H7 (cell line): ENCODE measurements around the gene SIGLECL1. TPM values are rescaled to one million over a fixed set of nuclear protein-coding genes. Genes with fewer than 3 reads are reported as not detected.

Experiments
- DNase-seq: peaks from one replicate; pipeline ENCODE4 v3.0.0; 2012
- H3K27me3 ChIP-seq: 2 replicates; pipeline ENCODE4 v1.6.0; 2011; ENCODE audit warnings: mild to moderate bottlenecking, low read length; ENCODE audit not compliant: control insufficient read depth, insufficient read depth
- H3K36me3 ChIP-seq: replicated peaks from 2 replicates; pipeline ENCODE4 v1.5.1; 2011; ENCODE audit warnings: low read length; ENCODE audit not compliant: control insufficient read depth, insufficient read depth
- H3K4me3 ChIP-seq: 2 replicates; pipeline ENCODE4 v1.5.1; 2011; ENCODE audit warnings: low read depth, mild to moderate bottlenecking, control low read depth, low read length, moderate library complexity; ENCODE audit not compliant: insufficient read depth
- total RNA-seq: library from RNA; depleted of rRNA; stranded (reverse); fragments of >200 nt; shearing (Covaris generic); gene quantifications from 2 replicates; pipeline ENCODE4 v1.2.3, GENCODE V29; 2014

SIGLECL1 gene
- total RNA-seq, 1 experiment from 2014 or later = not detected

GRCh38 chr19:51227966-51228365 is 22.9 kb upstream of the SIGLECL1 start:
- no peak for DNase-seq
- no peak overlapping the region for H3K4me3 ChIP-seq
- no peaks in the 10 kb centered on the region for H3K27me3 ChIP-seq
- H3K36me3 ChIP-seq = no peaks in the 10 kb centered on the region

- no peak overlapping the region for H3K4me3 ChIP-seq
- no peaks in the 10 kb centered on the region for H3K36me3 ChIP-seq
- DNase-seq = no peak
- no peaks in the 10 kb centered on the region for H3K27me3 ChIP-seq
These were observed 10.0 kb upstream of the SIGLECL1 start for GRCh38 chr19:51240866-51241265.

- Histone ChIP-seq H3K4me3 (no peak overlapping the region), H3K36me3 (no peaks in the 10 kb centered on the region), H3K27me3 (no peaks in the 10 kb centered on the region)
- no peak for DNase-seq
These were observed 7.8 kb upstream of the SIGLECL1 start for GRCh38 chr19:51242881-51243630.

GRCh38 chr19:51246164-51246552 is 4.7 kb upstream of the SIGLECL1 start:
- Histone ChIP-seq H3K27me3 (no peaks in the 10 kb centered on the region), H3K36me3 (no peaks in the 10 kb centered on the region), H3K4me3 (no peak overlapping the region)
- DNase-seq = no peak

GRCh38 chr19:51247972-51248590 is 2.8 kb upstream of the SIGLECL1 start:
- H3K4me3 ChIP-seq = no peak overlapping the region
- no peaks in the 10 kb centered on the region for H3K27me3 ChIP-seq
- no peaks in the 10 kb centered on the region for H3K36me3 ChIP-seq
- no peak for DNase-seq

GRCh38 chr19:51251468-51251820 is 564 bp downstream of the SIGLECL1 start:
- Histone ChIP-seq H3K4me3 (no peak overlapping the region), H3K27me3 (no peaks in the 10 kb centered on the region), H3K36me3 (no peaks in the 10 kb centered on the region)
- DNase-seq = no peak

- DNase-seq = no peak
- no peaks in the 10 kb centered on the region for H3K27me3 ChIP-seq
- H3K36me3 ChIP-seq = no peaks in the 10 kb centered on the region
- H3K4me3 ChIP-seq = no peak overlapping the region
These were observed 1.6 kb downstream of the SIGLECL1 start for GRCh38 chr19:51252306-51253079.

GRCh38 chr19:51253088-51253806 is 2.4 kb downstream of the SIGLECL1 start:
- no peak for DNase-seq
- Histone ChIP-seq H3K4me3 (no peak overlapping the region), H3K36me3 (no peaks in the 10 kb centered on the region), H3K27me3 (no peaks in the 10 kb centered on the region)

GRCh38 chr19:51256155-51256625 is 5.3 kb downstream of the SIGLECL1 start:
- no peaks in the 10 kb centered on the region for H3K36me3 ChIP-seq
- H3K27me3 ChIP-seq = no peaks in the 10 kb centered on the region
- no peak overlapping the region for H3K4me3 ChIP-seq
- no peak for DNase-seq

- H3K27me3 ChIP-seq = no peaks in the 10 kb centered on the region
- no peak for DNase-seq
- no peaks in the 10 kb centered on the region for H3K36me3 ChIP-seq
- no peak overlapping the region for H3K4me3 ChIP-seq
These were observed 6.6 kb downstream of the SIGLECL1 start for GRCh38 chr19:51257471-51257870.

- no peaks in the 10 kb centered on the region for H3K27me3 ChIP-seq
- H3K36me3 ChIP-seq = no peaks in the 10 kb centered on the region
- DNase-seq = no peak
- no peak overlapping the region for H3K4me3 ChIP-seq
These were observed 7.6 kb downstream of the SIGLECL1 start for GRCh38 chr19:51258165-51259160.

GRCh38 chr19:51259348-51260245 is 8.7 kb downstream of the SIGLECL1 start:
- Histone ChIP-seq H3K27me3 (no peaks in the 10 kb centered on the region), H3K4me3 (no peak overlapping the region)
- DNase-seq = peak; percentile 65

GRCh38 chr19:51263808-51264207 is 12.9 kb downstream of the SIGLECL1 start:
- Histone ChIP-seq H3K27me3 (peaks cover 3% of the 10 kb centered on the region; the same call in 1 of the 2 replicates), H3K36me3 (no peaks in the 10 kb centered on the region), H3K4me3 (no peak overlapping the region)
- no peak for DNase-seq

More at GRCh38 chr19:51259348-51260245, 8.7 kb downstream of the SIGLECL1 start:
- no peaks in the 10 kb centered on the region for H3K36me3 ChIP-seq
